GM21423 (cell line): ENCODE results near the gene GMDS.

ENCODE experiments used
- ATAC-seq: cut with Tn5 transposase; IDR thresholded peaks from one replicate; pipeline ENCODE4 v1.9.1; 2021; ENCODE audit warnings: mild to moderate bottlenecking, moderate library complexity; ENCODE audit not compliant: unreplicated experiment

GMDS gene

DNA sequence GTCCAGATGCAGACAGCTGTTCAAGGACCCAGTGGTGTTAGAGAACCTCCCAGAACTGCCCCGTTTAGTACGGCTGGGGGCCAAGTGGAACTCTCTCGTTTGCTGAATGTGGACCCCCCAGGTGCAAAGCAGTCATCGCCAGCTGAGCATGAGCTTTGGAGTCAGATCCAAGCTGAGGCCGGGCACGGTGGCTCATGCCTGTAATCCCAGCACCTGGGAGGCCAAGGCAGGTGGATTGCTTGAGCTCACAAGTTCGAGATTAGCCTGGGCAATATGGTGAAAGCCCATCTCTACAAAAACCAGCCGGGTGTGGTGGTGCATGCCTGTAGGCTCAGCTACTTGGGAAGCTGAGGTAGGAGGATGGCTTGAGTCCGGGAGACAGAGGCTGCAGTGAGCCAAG lies 606.0 kb downstream of the GMDS start:
- no peak for ATAC-seq

DNA sequence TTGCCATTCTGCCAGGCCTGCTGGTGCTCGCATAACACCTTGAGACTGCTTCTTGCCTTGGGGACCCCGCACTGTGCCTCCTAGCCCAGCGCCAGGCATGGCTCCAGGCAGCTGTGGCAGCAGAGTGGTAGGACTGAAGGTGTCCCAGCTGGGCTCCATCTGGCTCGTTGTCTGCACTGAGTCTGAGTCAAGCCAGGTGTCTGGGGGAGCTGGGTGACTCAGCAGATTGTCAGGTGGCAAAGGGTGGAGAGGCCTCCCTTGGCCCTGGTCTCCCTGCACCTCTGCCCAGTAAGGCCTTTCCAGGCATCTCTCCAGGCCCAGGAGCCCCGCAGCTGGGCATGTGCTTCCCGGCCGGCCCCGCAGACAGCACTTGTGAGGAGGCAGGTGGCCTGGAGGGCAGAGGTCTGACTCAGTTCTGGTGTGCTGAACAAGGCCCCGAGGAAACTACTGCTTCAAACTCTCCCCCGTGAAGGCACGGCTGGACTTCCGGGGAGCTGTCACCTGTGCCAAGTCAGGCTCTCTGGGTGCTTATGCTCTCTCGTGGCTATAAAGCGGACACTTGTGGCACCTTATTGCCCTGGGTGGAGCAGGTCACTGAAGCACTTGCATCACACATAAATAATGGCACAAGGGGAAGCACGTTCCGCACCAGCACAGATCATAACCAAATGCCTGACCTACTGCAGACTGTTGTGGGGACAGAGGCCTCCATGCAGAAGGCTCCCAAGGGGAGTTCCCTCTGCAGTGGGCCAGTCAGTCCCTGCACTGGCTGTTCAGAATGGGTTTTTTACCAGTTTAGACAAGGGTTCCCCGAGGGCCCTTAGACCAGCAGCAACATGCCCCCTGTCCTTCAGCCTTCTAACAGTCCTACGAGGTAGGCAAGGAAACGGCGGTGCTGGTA lies 608.2 kb downstream of the GMDS start:
- no peak for ATAC-seq

DNA sequence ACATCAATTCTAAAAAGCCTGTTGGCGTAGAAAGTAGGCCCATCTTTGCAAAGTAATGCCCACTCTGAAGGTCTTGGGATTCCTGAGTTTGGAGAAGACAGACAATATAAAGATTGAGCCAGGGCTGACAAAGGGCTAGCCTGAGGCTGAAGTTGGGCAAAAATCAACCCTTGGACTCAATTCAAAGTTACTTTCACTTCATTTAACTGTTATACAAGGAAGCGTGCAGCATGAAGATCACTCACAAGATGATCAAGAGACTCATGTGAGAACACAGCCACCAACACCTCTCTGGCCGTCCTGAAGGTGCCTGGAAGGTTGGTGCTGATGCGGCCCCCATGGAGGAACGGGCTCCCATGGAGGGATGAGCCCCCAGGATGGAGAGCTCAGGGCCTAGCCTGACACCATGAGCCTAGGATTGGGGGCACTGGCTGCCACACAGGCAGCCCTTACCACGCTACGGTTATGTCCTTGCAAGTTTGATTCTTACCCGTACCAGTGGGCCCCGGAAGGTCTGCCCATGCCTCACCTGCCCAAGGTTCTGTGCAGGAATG lies 609.1 kb downstream of the GMDS start:
- no peak for ATAC-seq

DNA sequence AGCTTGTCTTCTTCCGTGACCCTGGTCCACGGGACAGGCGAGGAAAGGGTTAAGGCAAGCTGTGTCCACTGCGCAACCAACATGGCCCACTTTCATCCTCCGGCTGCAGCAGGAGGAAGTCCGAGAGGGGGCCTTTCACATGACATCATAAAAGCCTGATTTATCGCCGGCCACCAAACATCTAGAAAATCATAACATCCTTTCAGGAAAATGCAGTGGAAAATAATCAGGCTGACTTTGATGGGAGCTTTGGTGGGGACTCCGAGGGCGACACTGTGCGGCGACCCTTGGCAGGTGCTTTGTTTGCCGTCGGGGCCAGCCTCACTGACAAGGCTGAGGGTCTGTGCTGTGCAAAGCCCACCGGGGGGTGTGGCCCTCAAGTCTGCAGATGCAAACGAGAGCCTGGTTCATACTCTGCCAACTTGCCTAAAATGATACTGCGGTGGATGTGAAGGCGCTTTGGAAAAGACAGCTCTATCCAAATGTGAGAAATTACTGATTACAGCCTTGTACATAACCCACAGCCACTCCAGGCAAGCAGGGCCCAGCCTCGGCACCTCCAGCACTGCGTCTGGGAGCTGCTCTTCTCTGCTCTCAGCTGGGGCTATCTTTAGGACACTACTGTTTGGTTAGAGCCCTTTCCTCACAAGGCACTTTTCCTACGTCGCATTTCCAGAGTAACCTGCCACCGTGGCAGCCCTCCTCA lies 609.9 kb downstream of the GMDS start:
- ATAC-seq = no peak

DNA sequence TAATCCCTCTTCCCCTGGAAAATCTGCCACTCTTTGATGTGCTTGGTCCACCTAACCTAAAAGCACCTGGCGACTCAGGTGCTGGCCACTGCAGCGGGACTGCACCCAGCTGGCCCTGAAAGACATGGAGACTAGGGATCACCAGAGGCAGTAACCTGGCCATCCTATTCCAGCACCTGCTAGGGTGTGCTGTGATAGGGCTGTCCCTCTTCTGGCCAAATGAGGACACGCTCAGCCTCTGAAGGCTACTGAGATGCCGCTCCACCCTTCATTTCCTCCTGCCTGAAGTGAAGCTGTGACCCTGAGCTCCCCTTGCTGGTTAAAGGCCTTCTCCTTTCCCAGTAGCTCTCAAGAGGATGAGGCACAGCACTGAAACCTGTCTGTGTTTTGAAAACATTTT lies 611.3 kb downstream of the GMDS start:
- ATAC-seq = no peak

DNA sequence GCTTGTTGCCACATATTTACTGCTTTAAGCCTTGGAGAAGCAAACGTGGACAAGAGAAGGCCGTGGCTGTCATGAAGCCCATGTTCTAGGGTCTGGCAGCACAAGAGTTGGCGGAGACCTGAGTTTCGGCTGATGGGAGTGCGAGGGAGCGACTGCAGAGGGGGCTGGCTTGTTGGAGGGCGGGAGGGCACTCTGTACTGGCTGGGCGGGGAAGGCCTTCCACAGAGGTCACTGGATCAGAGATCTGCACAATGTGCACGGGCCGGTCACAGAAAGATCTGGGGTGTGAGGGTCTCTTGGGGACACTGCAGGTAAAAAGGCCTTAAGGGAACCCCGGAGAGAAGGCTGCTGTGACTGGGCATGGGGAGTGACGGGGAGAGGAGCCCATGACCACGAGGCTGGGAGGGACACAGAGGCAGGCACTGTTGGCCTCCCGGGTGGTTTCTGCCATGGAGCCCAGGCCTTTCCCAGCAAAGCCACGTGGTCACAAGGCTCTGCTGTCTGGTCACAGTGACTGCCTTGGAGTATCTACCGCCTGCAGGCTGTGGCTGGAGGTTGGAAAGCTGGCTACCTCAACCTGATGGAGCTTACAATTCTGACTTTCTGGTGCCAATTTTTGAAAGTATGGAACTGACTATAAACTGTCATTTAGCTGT lies 611.9 kb downstream of the GMDS start:
- ATAC-seq = no peak

DNA sequence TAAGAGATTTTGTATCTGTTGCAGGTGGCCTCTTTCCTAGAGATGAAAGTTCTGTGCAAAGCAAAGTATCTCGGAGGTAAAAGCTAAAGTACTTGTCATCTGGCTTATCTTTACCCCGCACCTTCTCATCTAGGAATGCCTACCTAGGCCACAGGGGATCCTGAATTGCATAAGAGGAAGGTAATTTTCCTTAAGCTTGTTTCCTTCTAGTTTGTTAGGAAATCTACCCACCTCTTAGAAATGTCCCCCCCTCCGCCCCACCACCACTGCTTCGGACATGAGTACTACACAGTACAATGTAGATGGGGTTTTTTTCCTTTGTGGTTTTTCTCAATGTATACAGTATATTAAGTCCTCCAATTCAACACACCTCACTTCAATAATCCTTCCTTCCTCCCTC lies 614.2 kb downstream of the GMDS start:
- ATAC-seq = no peak

DNA sequence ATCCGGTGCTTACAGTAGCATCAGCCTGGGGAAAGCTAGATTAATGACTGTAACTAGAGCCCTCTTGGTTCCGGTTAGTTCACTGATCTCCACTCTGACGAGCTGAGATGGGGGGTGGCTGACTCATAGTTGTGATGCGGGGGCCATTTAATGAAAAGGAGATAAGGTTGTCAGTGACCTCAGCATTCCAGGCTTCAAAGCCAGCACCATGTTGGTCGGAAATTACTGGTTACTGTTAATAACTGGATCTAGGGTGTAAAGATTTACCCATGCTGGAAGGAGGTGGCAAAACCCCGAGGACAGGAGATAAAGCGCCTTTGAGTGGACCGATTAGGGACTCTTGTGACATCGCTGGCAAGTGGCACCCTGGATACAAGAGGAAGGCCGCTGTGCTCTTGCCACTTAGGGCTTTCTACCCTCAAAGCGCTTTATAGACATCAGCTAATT lies 614.6 kb downstream of the GMDS start:
- ATAC-seq = no peak

DNA sequence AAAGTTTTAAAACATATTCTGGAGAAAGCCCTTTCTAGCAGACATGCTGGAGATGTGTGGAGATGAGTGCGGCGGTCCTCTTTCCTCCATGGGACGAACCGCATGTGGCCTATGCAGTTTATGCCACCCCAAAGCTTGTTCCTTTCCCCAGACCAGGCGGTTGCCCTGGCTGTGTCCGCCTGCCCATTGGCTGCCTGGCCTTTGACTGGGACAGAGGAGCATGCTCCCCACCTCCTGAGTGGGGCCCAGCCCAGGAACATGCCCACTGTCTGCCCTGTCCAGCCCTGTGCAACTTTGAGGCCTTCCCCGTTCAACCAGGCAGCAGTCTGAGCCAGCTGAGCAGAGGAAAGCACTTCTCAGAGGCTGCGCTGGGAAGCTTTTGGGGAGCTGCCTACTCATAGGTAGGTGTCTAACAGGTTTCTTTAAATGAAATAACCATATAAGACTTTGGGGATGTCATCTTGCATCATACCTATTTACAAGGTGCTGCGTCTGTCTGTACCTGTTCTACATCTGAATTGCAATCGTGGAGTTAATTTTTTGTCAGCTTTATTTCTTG lies 615.1 kb downstream of the GMDS start:
- ATAC-seq = no peak

DNA sequence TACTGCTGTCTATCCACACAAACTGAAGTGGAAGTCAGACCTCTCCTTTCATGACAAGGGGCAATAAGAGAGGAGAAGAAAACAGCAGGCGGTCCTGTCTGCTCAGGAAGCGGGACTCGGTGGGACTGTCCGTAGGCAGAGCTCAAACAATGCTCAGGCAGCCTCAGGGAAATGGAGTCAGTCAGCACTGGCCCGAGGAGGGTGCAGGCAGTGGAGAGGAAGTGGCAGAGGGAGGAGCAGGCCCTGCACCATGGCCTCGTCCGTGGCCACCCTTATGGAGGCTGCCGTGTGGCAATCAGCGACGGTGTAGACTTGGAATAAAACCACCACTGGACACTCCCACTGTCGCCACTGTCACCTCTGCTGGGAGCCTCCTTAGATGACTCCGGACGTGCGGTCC lies 616.1 kb downstream of the GMDS start:
- ATAC-seq = no peak

DNA sequence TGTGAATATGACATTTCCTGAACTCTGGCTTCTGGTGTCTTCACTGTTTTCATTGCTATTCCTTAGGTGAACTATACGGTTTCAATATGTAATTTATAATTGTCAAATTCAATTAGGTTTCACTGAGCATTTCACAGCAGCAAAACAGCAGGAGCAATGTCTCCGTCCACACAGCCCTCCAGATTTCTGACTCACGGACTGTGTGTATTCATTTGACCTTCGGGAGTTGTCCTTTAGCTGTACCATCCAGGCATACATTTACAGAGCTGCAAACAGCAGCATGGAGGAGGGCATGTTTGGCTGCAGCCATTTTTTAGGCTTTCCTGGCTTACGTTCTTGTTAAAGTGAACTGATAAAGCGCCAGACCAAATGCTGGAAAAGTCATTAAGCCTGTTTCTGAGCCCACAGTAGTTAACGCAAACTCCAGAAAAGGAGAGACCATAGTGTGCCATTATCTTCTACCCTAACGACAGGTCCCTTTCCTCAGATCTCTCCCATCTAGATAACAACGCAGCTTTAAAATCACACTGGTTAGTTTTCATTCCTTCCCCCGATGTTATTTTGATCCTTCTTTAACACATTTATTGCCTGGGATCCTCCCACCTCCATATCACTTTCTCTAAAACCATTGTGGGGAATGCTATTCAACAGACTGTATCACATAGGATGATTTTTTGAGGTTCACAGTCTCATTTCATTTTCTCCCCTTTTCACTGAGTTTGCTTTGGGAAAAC lies 617.4 kb downstream of the GMDS start:
- ATAC-seq = no peak

DNA sequence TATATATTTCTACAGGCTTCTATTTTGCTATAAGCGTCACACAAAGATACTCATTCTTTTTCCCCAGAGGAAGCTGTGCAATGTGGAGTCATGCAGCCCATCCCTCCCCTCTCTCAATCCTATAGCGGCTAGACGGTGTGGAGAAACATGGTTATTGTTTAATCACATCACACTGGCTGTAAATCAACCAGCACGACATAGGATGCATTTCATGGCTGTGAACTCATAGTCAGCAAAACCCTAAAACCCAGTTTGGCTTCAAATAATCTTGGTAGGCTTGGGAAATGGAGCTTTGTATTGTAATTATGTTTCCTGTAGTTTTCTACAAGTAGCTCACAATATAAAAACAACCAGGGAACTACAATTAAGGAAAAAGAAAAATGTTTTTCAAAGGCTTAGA lies 618.9 kb downstream of the GMDS start:
- no peak for ATAC-seq

DNA sequence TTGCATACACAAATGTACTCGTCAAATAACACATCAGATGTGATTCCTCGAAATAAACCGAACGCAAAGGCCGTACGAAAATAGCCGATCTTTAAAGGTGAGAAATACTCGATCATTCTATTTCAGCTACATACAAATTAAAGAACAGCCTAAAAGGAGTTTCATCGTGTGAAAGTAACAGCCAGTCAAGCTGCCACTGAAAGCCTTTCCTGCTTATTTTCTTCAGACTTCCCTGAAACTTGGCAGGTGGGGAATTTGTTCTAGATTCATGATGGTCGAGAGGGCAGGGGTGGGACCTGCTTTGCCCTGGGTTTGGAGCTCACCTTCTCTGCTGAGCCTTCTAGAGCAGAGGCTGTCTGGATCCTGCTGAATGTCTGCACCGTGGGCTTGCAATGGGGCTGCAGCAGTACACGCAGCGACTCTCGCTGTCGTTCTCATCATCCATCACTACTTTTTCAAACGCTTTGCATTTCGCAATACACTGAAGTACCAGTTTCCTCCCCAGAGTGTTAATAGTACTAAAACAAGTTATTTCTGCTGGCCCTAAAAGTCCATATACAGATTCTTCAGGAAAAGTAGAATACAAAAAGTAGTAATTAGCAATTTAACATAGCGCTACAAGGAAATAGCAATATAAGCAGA lies 619.5 kb downstream of the GMDS start:
- no peak for ATAC-seq

DNA sequence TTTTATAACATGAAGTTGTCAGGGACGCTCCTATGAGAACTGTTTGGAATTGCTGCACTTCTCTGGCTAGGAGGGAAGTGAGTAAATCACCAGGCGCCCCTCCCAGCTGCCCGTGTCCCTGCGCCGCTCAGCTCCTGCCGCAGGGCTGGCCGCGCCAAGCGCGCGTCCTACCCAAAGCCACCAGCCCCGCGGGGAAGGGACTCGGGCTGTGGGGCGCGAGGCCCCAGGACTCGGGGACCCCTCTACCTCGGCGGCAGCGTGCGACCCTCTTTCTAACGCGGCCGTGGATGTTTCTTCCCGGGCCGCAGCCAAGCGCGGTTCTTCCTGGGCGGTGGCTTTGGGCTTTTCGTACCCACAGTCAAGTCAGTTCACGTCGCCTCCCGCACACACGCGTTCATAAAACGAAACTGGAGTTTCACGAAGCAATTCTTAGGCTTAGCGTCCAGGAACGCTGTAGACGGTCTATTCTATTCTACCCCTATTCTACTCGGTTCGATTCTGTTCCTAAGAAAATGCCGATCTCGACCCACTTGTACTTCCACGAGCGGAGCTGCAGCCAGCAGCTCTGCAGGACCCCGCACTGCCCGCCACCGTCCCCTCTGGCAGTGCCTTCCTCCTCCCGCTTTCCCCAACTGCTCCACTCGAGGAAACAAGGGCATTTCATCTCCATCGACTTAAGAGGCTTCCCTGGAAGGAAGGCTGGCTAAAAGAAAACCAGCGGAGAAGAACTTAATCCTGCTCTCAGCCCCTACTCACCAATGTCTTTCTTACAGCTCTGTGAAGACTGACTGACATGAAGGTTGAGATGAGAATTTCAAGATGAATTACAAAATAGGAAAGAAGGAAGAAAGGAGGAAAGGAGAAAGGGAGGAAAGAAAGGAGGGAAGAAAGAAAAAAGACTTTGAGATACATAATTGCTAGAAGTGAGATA lies 620.3 kb downstream of the GMDS start:
- ATAC-seq = no peak

DNA sequence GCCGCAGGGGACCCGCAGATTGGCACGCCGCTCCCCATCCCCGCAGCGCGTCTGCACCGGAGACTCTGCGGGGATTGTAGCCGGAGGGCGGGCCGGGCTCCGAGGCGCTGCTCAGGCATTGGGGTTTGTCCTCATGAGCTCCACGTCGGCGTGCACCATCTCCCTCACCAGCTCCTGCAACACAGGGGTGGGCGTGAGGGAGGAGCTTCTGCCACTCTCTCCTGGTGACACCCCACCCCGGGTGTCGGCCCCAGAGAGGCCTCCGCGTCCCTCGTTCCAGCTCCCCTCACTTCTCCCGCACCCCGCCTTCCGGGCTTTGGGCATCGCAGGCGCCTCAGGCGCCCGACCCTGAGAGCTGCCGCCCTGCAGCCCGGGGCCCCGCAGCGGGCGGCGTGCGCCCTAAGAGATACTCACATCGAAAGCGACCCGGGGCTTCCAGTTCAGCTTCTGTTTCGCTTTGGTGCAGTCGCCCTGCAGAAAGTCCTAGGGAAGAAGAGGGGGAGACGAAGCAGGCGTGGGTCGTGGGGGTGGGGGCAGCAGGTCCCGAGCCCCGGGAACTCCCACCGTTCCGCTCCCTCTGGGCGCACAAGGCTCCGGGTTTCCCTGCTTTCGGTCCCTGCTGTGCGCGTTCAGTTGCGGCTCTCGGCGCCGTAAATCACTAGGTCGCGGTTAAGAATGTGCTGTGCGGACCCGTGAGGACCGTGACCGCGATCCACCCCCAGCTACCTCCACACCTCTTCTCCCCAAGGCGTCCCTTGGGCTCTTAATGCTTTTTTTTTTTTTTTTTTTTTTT lies 621.2 kb downstream of the GMDS start:
- no peak for ATAC-seq

DNA sequence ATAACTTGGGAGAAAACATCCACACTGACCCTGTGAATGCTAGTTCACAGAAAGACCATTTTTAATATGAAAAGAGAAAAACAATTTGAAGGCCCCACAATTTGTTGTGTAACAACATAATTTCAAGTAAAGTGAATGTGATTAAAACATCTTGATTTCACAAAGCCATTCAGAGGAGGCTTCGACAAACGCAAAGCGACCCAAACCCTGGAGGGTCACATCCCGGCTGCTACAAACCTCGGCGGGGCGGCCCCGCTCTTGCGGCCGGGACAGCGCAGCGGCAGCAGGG lies 621.7 kb downstream of the GMDS start:
- ATAC-seq = no peak

DNA sequence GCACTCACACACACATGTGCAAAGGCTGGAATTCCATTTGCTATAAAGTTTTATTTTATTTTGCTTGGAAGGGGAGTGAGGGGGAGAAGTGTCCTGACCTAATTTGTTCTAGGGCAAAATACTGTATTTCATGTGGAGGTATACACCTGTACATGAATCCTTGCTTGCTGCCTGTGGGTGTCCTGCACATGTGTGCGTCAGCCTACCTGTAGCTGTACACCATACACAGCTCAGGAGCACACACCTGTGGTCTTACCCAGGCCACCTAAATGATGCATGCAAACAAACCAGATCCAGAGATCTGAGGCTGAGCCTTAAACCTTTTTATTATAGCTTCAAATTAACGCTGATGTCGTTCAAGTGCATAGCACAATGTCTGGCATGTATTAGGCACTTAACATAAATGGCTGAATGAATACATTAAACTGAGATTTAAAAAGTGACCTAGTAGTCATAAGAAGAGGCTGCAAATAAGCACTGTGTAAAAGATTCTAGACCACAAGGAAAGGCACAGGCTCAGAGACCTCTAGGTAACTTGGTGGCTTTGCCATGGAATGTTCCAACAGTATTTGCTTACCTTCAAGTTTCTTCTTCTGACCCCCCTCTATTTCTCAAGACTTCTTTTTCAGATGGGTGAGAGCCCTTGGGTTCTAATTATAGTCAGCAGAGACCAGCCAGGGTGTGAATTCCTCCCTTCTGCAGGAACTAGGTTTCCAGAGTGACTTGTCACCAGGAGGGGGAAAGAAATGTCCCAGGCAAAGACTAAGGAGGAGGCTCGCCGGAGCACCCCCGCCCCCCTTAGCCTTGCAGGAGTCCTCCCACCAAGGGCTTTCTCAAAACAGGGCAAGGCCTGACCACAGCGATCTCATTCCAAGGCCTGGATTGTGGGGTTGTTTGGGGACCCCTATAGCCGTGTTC lies 622.3 kb downstream of the GMDS start:
- ATAC-seq = no peak
